Mucosa of descending colon (tissue), 3 donors: ENCODE measurements around the gene ETV3. TPM values are rescaled to one million over a fixed set of nuclear protein-coding genes. Genes with fewer than 3 reads are reported as not detected.

Experiments used
- ATAC-seq: fragments of 200-7000 bp; cut with Tn5 transposase; one replicate; pipeline ENCODE4 v1.9.1; 2020; ENCODE audit warnings: mild to moderate bottlenecking, moderate library complexity
- DNase-seq, 3 donors: peaks; one replicate each; pipeline ENCODE4 v3.0.0-alpha.2; 2020
- H3K36me3 ChIP-seq: fragments of 200-600 bp; one replicate; pipeline ENCODE4 v1.8.0; 2021; ENCODE audit warnings: low read depth, mild to moderate bottlenecking
- H3K4me1 ChIP-seq: fragments of 200-600 bp; one replicate; pipeline ENCODE4 v1.8.0; 2021; ENCODE audit warnings: low read depth, mild to moderate bottlenecking
- H3K4me3 ChIP-seq: fragments of 200-600 bp; one replicate; pipeline ENCODE4 v1.8.0; 2021; ENCODE audit warnings: mild to moderate bottlenecking
- H3K9me3 ChIP-seq: fragments of 200-600 bp; one replicate; pipeline ENCODE4 v1.8.0; 2021; ENCODE audit warnings: mild to moderate bottlenecking
- intact Hi-C, 2 donors: fragments of 100-400 bp; cut with DNase I in 1 of 2; cut with micrococcal nuclease in 1 of 2; formaldehyde crosslinking; loops; one replicate each; pipeline versions ENCODE4 v1.11.0 to v1.11.1; 2022; cut with DNase I, micrococcal nuclease
- total RNA-seq, 3 donors: library from RNA; stranded (reverse); fragmentation: NEBNext Ultra II Directional in 2 of 3; extraction: Animal tissue kit (Norgen Biotek cat#: 25700) in 2 of 3; gene quantifications; one replicate each; pipeline versions ENCODE4 v1.2.1 to v1.2.4, GENCODE V29; 2021 to 2023
- TF ChIP-seq, protein P1 (sequence below): fragments of 200-600 bp; IDR thresholded peaks from one replicate; pipeline ENCODE4 v1.8.0; 2022; ENCODE audit warnings: antibody characterized with exemption, mild to moderate bottlenecking
- donor health status: DM: no; HTN: no; CAD: no; lungs with moderate emphysema.
- donor health status: DM: no; HTN: no; CAD: no.
- donor health status: DM: no; HTN: yes; CAD: no.

ETV3 gene
- total RNA-seq, 3 donors from 2014 or later = 32.6 to 36.3 (median 35.9) TPM

DNA sequence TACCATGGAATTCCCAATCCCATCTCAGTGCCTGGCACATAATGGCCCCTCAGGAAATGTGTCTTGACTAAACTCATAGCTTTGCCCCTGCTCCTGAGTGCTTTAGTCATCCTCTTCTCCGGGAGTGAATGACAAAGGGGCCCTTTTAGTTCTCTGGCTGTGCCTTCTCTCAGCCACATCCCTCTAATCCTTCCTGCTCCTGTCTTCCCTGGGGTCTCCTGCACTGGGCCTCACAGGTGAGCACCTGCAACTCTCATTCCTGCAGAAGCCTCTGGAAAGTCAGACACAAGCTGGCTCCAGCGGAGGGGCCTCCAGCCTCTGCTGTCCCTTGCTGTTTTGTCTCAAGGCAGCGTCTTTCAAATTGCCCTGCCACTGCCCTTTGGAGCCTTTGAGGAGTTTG lies 24.6 kb downstream of the ETV3 start:
- no peaks in the 10 kb centered on the region for H3K4me1 ChIP-seq
- TF ChIP-seq, protein P1, sequence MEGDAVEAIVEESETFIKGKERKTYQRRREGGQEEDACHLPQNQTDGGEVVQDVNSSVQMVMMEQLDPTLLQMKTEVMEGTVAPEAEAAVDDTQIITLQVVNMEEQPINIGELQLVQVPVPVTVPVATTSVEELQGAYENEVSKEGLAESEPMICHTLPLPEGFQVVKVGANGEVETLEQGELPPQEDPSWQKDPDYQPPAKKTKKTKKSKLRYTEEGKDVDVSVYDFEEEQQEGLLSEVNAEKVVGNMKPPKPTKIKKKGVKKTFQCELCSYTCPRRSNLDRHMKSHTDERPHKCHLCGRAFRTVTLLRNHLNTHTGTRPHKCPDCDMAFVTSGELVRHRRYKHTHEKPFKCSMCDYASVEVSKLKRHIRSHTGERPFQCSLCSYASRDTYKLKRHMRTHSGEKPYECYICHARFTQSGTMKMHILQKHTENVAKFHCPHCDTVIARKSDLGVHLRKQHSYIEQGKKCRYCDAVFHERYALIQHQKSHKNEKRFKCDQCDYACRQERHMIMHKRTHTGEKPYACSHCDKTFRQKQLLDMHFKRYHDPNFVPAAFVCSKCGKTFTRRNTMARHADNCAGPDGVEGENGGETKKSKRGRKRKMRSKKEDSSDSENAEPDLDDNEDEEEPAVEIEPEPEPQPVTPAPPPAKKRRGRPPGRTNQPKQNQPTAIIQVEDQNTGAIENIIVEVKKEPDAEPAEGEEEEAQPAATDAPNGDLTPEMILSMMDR = no peak
- no peaks in the 10 kb centered on the region for H3K9me3 ChIP-seq
- intact Hi-C loops = no loop called here
- ATAC-seq = no peak
- H3K36me3 ChIP-seq = no peaks in the 10 kb centered on the region
- H3K4me3 ChIP-seq = no peak overlapping the region
- DNase-seq = no peak

DNA sequence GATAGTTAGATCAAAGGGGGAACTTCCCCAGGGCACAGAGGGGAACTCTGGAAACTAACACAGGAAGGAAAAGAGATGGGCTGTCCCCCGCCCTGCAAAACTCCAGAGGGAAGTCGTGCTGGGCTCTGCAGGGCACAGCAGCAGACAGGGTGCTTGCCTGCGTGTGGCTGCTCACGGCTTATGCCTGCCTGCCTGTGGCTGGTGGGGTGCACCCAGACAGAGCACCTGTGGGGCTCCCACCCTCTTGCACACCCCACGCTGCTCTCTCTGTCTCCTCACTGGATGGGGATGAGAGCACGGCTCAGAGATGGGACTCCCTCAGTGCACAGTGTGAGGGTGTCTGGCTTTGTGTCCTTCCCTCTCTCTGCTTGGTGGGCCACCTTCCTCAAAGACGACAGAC lies 25.1 kb downstream of the ETV3 start:
- intact Hi-C loops = no loop called here
- ATAC-seq = peak; percentile 21

DNA sequence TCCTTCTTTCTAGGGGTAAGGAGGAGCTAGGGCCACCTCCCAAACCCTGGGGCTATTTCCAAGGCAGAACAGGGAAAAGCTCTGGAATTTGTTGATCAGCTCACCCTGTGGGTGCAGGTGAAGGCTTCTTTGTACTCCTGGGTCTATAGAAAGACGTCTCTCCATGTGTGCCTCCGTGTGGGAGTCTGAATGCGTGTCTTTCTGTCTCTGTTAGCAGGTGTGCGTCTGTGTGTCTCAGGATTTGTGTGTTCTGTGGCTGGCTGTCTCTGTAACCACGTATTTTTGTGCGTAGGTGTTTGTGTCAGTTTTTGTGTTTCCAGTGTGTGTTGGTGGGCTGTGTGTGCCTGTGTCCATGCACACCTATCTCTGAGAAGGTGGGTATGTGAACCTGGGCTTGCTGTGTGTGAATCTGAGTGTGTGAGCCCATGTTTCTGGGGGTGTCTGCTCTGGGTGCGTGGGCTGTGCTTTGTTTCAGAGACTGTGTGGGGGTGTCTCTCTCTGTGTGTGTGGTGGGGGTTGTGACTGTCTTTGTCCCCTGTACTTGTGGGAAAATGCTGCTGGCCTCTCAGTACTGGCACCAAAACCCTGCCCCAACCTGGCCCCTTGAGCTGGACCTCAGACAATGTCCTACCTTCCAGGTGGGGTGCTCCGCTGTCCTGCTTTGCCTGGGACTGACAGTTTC lies 25.9 kb downstream of the ETV3 start:
- intact Hi-C loops = no loop called here
- Histone ChIP-seq H3K4me3 (no peak overlapping the region), H3K9me3 (no peaks in the 10 kb centered on the region), H3K36me3 (no peaks in the 10 kb centered on the region), H3K4me1 (no peaks in the 10 kb centered on the region)
- ATAC-seq = no peak
- TF ChIP-seq, protein P1 = no peak
- DNase-seq = no peak

More for the DNA sequence above, 25.1 kb downstream of the ETV3 start:
- TF ChIP-seq, protein P1 = no peak
- Histone ChIP-seq H3K9me3 (no peaks in the 10 kb centered on the region), H3K4me1 (no peaks in the 10 kb centered on the region), H3K4me3 (no peak overlapping the region), H3K36me3 (no peaks in the 10 kb centered on the region)
- no peak for DNase-seq

DNA sequence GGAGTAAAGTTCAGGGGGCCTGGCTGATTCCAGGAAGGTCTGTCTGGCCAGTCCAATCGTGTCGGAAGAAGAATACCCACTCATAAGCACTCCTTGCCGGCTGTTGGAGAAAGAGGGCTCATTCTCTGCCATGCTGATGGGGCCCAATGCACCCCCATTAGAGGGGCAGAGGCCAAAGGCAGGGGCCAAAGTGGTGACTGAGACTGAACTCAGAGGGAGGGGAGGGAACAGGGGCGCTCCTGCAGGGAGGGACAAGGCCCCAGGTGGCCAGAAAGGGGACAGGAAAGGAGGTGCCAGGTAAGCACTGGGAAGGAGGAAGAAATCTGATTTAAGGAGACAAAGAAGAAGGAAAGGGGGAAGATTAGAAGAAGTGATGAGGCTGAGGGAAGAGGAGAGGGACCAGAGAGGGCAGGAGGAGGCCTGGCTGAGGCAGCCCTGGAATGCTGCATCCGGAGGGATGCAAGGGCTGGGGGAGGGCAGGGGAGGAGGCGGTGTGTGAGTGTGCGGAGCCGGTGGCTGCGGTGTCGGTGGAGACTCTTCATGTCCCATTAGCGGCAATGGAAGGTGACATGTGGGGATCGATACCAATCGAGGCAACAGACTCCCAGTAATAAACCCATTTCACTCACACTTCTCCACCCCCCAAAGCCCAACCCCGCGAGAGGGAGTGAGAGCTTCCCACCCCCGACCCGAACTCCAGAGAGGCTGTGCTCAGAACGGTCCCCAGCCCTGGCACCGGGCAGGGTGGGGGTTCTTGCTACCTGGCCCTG lies 26.6 kb downstream of the ETV3 start:
- Histone ChIP-seq H3K9me3 (no peaks in the 10 kb centered on the region), H3K4me1 (no peaks in the 10 kb centered on the region), H3K36me3 (no peaks in the 10 kb centered on the region), H3K4me3 (no peak overlapping the region)
- TF ChIP-seq, protein P1 = no peak
- ATAC-seq (no peak), DNase-seq (no peak)
- intact Hi-C loops = no loop called here

DNA sequence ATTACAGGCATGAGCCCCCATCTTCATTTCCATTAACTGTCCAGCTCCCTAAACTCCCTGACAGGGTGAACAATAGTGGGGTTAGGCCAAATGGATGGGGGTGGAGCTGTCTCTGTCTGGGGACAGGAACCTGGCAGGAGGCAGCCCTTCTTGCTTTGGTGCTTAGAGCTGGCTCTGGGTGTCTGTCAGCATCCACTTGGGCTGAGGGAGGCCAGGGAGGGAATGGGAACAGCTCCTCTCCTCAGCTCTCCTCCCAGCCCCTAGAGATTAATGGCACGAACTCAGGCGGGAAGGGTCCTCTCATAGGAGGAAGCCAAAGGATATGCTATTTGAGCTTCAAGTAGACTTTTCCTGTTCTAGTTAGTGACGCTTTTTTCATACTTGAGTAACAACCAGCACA lies 27.5 kb downstream of the ETV3 start:
- TF ChIP-seq, protein P1 = no peak
- no peaks in the 10 kb centered on the region for H3K4me1 ChIP-seq
- H3K36me3 ChIP-seq = no peaks in the 10 kb centered on the region
- no peak overlapping the region for H3K4me3 ChIP-seq
- DNase-seq = no peak
- no peaks in the 10 kb centered on the region for H3K9me3 ChIP-seq
- intact Hi-C loops = no loop called here
- ATAC-seq = no peak
